GM12878 (cell line): ENCODE measurements around the gene EDN3. TPM values are rescaled to one million over a fixed set of nuclear protein-coding genes. Genes with fewer than 3 reads are reported as not detected.

Experiments used
- ATAC-seq: fragments of 200-7000 bp; cut with Tn5 transposase; 3 replicates; pipeline ENCODE4 v1.9.1; 2020; ENCODE audit warnings: mild to moderate bottlenecking, moderate library complexity
- BruUV-seq: library from RNA; stranded (reverse); fragments of 400-500 nt; replicated peaks from 2 replicates; lab custom pipeline; 2021; lab: Mats Ljungman, UMichigan
- CTCF ChIA-PET: fragments of 300-600 bp; sonication (Branson Sonifier 250); formaldehyde crosslinking; extraction: SDS; loops from one replicate; lab custom pipeline; 2021; ENCODE audit warnings: inconsistent platforms; lab: Yijun Ruan, JAX
- POLR2A ChIA-PET: fragments of 350-600 bp; formaldehyde crosslinking; extraction: SDS; loops from one replicate; lab custom pipeline; 2021; ENCODE audit warnings: inconsistent platforms; lab: Charles Lee
- RAD21 ChIA-PET: fragments of 300-600 bp; sonication (Branson Sonifier 250); formaldehyde crosslinking; loops from one replicate; lab custom pipeline; 2023; ENCODE audit warnings: antibody characterized with exemption; ENCODE audit not compliant: unreplicated experiment; lab: Charles Lee
- SMC1A ChIA-PET: fragments of 300-600 bp; sonication (Branson Sonifier 250); formaldehyde crosslinking; loops from one replicate; lab custom pipeline; 2023; ENCODE audit not compliant: unreplicated experiment, uncharacterized antibody; lab: Charles Lee
- DNase-seq: peaks from one replicate; pipeline ENCODE4 v3.0.0-alpha.2; 2011; ENCODE audit warnings: low read depth, low spot score
- FAIRE-seq: peaks from 3 replicates; lab custom pipeline; 2011; peaks lifted over from hg19 to GRCh38; lab: Jason Lieb, UNC
- H2AFZ ChIP-seq: 2 replicates; pipeline ENCODE4 v1.6.0; 2011; ENCODE audit warnings: low read depth, low read length, control low read depth; ENCODE audit not compliant: control insufficient read depth
- H3K27ac ChIP-seq: 2 replicates; pipeline ENCODE4 v1.5.1; 2011; ENCODE audit warnings: control low read depth; ENCODE audit not compliant: control insufficient read depth, insufficient read depth
- H3K27me3 ChIP-seq, 2 experiments: replicated peaks in 1 of 2; 2 replicates each; pipeline versions ENCODE4 v1.6.0 to v1.6.1; 2011; ENCODE audit warnings: low read length in 1 of 2; ENCODE audit not compliant: control insufficient read depth in 2 of 2, insufficient read depth in 2 of 2
- H3K36me3 ChIP-seq, 2 experiments: 2 replicates each; pipeline ENCODE4 v1.5.1; 2011; ENCODE audit warnings: low read length in 1 of 2; ENCODE audit not compliant: control insufficient read depth in 2 of 2, insufficient read depth in 2 of 2
- H3K4me1 ChIP-seq: 2 replicates; pipeline ENCODE4 v1.6.1; 2011; ENCODE audit warnings: mild to moderate bottlenecking, low read length, moderate library complexity, mixed read lengths; ENCODE audit not compliant: control insufficient read depth, insufficient read depth
- H3K4me2 ChIP-seq: 2 replicates; pipeline ENCODE4 v1.6.0; 2011; ENCODE audit warnings: control low read depth; ENCODE audit not compliant: control insufficient read depth, insufficient read depth
- H3K4me3 ChIP-seq: fragments of 200-600 bp; sonication (generic); 2 replicates; pipeline ENCODE4 v1.5.1; 2016
- H3K79me2 ChIP-seq: 2 replicates; pipeline ENCODE4 v1.6.0; 2011; ENCODE audit warnings: low read length; ENCODE audit not compliant: control insufficient read depth, insufficient read depth
- H3K9ac ChIP-seq: 2 replicates; pipeline ENCODE4 v1.8.0; 2011; ENCODE audit warnings: low read length, control low read depth, mixed read lengths; ENCODE audit not compliant: control insufficient read depth, insufficient read depth
- H3K9me3 ChIP-seq: replicated peaks from 3 replicates; pipeline ENCODE4 v1.5.1; 2011; ENCODE audit warnings: mild to moderate bottlenecking, low read length; ENCODE audit not compliant: control insufficient read depth, insufficient read depth
- H4K20me1 ChIP-seq: 2 replicates; pipeline ENCODE4 v1.6.0; 2011; ENCODE audit not compliant: control insufficient read depth, insufficient read depth
- CUX1 ChIP-seq: IDR thresholded peaks from 2 replicates; pipeline ENCODE4 v1.6.1; 2012; ENCODE audit warnings: improper control_type of control experiment, low read depth, low read length; ENCODE audit not compliant: insufficient replicate concordance
- EP300 ChIP-seq, 2 experiments: fragments of 150-350 bp in 1 of 2; IDR thresholded peaks; 2 replicates each; pipeline ENCODE4 v1.6.1; 2011 to 2012; ENCODE audit warnings: low read depth in 2 of 2, low read length in 2 of 2, borderline replicate concordance in 1 of 2, improper control_type of control experiment in 1 of 2, inconsistent platforms in 1 of 2; ENCODE audit not compliant: control insufficient read depth in 1 of 2
- JUNB ChIP-seq: IDR thresholded peaks from 2 replicates; pipeline ENCODE4 v1.6.1; 2016; ENCODE audit warnings: antibody characterized with exemption, mild to moderate bottlenecking
- KAT2A ChIP-seq: conservative IDR thresholded peaks from 2 replicates; pipeline ENCODE4 v1.6.1; 2011; ENCODE audit warnings: low read depth, low read length; ENCODE audit not compliant: control insufficient read depth
- KLF5 ChIP-seq: fragments of 450-650 bp; IDR thresholded peaks from 2 replicates; pipeline ENCODE4 v1.6.1; 2014; ENCODE audit warnings: mild to moderate bottlenecking; ENCODE audit not compliant: partially characterized antibody
- NBN ChIP-seq: fragments of 450-650 bp; IDR thresholded peaks from 2 replicates; pipeline ENCODE4 v1.6.1; 2016
- NFXL1 ChIP-seq: fragments of 450-650 bp; IDR thresholded peaks from 2 replicates; pipeline ENCODE4 v1.6.1; 2017; ENCODE audit warnings: antibody characterized with exemption, mild to moderate bottlenecking, borderline replicate concordance
- RBBP5 ChIP-seq: fragments of 200-600 bp; sonication (generic); conservative IDR thresholded peaks from 2 replicates; pipeline ENCODE4 v1.6.1; 2016
- SP1 ChIP-seq: IDR thresholded peaks from one replicate; pipeline ENCODE4 v1.6.1; 2011; ENCODE audit warnings: low read depth, low read length
- SUPT20H ChIP-seq: IDR thresholded peaks from 2 replicates; pipeline ENCODE4 v1.6.1; 2011; ENCODE audit warnings: low read depth, mild to moderate bottlenecking, low read length, moderate library complexity, borderline replicate concordance; ENCODE audit not compliant: control insufficient read depth
- TBL1XR1 ChIP-seq: IDR thresholded peaks from 2 replicates; pipeline ENCODE4 v1.6.1; 2012; ENCODE audit warnings: low read depth, low read length, improper control_type of control experiment
- ZNF592 ChIP-seq: fragments of 450-650 bp; IDR thresholded peaks from 2 replicates; pipeline ENCODE4 v1.6.1; 2017; ENCODE audit warnings: mild to moderate bottlenecking, moderate library complexity
- WGBS: methylation state at CpG from one replicate; pipeline ENCODE4 v1.1.6; 2016; ENCODE audit warnings: low lambda C conversion rate; ENCODE audit not compliant: insufficient replicate concordance, insufficient coverage; ENCODE audit errors: missing lambda C conversion rate; 5-methylcytosine and 5-hydroxymethylcytosine counted together
- in situ Hi-C: fragments of 300-500 bp; cut with MboI; formaldehyde crosslinking; loops from 9 replicates; pipeline ENCODE4 v1.14.3; 2018; ENCODE audit warnings: mixed read lengths
- intact Hi-C: fragments of 100-400 bp; cut with micrococcal nuclease; formaldehyde crosslinking; loops from one replicate; pipeline ENCODE4 v1.14.2; 2022; ENCODE audit not compliant: unreplicated experiment
- polyA plus RNA-seq, 11 experiments: library from polyadenylated mRNA; depleted of rRNA in 4 of 11; unstranded in 6 of 11; stranded (reverse) in 5 of 11; fragments of >200 nt; fragmentation: Nextera tagmentation in 4 of 11; fragmentation: Illumina TruSeq in 1 of 11; extraction: Ambion mirVana in 4 of 11; extraction: Trizol in 1 of 11; gene quantifications; 1 replicate in 1 of 11; 2 replicates in 10 of 11; pipeline versions ENCODE4 v1.2.1 to v1.2.3, GENCODE V29; 2011 to 2016; ENCODE audit warnings: inconsistent platforms in 2 of 11, missing spikeins in 2 of 11, low read depth in 1 of 11
- total RNA-seq, 4 experiments: library from RNA; depleted of rRNA in 3 of 4; stranded (reverse); fragments of >200 nt in 3 of 4; fragmentation: Illumina TruSeq in 1 of 4; extraction: Trizol in 1 of 4; gene quantifications; 2 replicates each; pipeline versions ENCODE4 v1.2.1 to v1.2.3, GENCODE V29; 2013 to 2021

Gene EDN3
- total and polyA plus RNA-seq, 10 of the 15 experiments (the other 5 are each of a cell fraction or from before 2014, with no cell fraction given) = not detected

- no peak for TF ChIP-seq SUPT20H
- TF ChIP-seq NFXL1 = no peak
- TF ChIP-seq, all 136 proteins: peak for 0
Observed at GRCh38 chr20:59289994-59290393, 10.4 kb upstream of the EDN3 start (continued).

GRCh38 chr20:59291740-59292383 is 8.5 kb upstream of the EDN3 start:
- no peak for ATAC-seq
- POLR2A ChIA-PET = no interaction called here
- SMC1A ChIA-PET = no interaction called here
- 16% methylated on average over 19 of the region's 19 CpGs for WGBS
- no peak overlapping the region for H2AFZ ChIP-seq
- no peaks in the 10 kb centered on the region for H3K36me3 ChIP-seq
- H4K20me1 ChIP-seq = no peaks in the 10 kb centered on the region
- no peak for DNase-seq
- no peaks in the 10 kb centered on the region for H3K4me1 ChIP-seq
- CTCF ChIA-PET = no interaction called here
- H3K79me2 ChIP-seq = no peaks in the 10 kb centered on the region
- H3K9ac ChIP-seq = no peak overlapping the region
- in situ Hi-C loops (no loop called here), intact Hi-C loops (no loop called here)
- no peaks in the 10 kb centered on the region for H3K27me3 ChIP-seq
- no peak overlapping the region for H3K27ac ChIP-seq
- no peak overlapping the region for H3K4me2 ChIP-seq
- BruUV-seq = no TSS peak
- RAD21 ChIA-PET = no interaction called here
- H3K9me3 ChIP-seq = no peaks in the 10 kb centered on the region
- no peak for FAIRE-seq
- H3K4me3 ChIP-seq = no peak overlapping the region
- TF ChIP-seq ZNF592 = no peak
- no peak for TF ChIP-seq SP1
- no peak for TF ChIP-seq JUNB
- TF ChIP-seq RBBP5 = no peak
- TF ChIP-seq KLF5 = no peak
- no peak for TF ChIP-seq CUX1
- TF ChIP-seq EP300 (IDR thresholded peaks at IDR 0.05; ENCODE audit: borderline replicate concordance in 1 of 2, control insufficient read depth in 1 of 2, low read depth in 2 of 2, low read length in 2 of 2) = no peak
- TF ChIP-seq TBL1XR1 = no peak
- TF ChIP-seq KAT2A = no peak
- TF ChIP-seq NBN = no peak
